ENCODE measurements around the gene AFF1. TPM values are rescaled to one million over a fixed set of nuclear protein-coding genes. Genes with fewer than 3 reads are reported as not detected.
"Not testable (repeated sequence)": the region's sequence is repeated elsewhere in the genome, so short reads cannot be mapped to it uniquely, and the experiment has no call there.

Gene AFF1
- total and polyA plus RNA-seq, 4 donors = 4.8 to 107 (median 57.3) TPM

- no peaks in the 10 kb centered on the region for H3K36me3 ChIP-seq (ENCODE audit: control insufficient read depth in 1 of 2, insufficient read depth in 2 of 2, low read length in 1 of 2)
- no peak for DNase-seq
- no peak for ATAC-seq (ENCODE audit: low FRiP score)
- no peak overlapping the region for H3K27ac ChIP-seq (ENCODE audit: low read depth in 1 of 2, low read length in 2 of 2)
- WGBS, 2 donors = 96 to 98% methylated on average over 2 of the region's 2 CpGs
- intact Hi-C loops (cut with DNase I) = no loop called here
- no peaks in the 10 kb centered on the region for H3K9me3 ChIP-seq (ENCODE audit: control insufficient read depth, low read length)
- H3K27me3 ChIP-seq (ENCODE audit: control insufficient read depth in 1 of 2, insufficient read depth in 2 of 2, low read length in 1 of 2) = no peaks in the 10 kb centered on the region
- peaks cover 0 to 2% of the 10 kb centered on the region in 2 donors for H3K4me1 ChIP-seq (ENCODE audit: control insufficient read depth in 1 of 2, insufficient read depth in 2 of 2, low read length in 2 of 2)
- no peak overlapping the region for H3K4me3 ChIP-seq (ENCODE audit: low read length in 2 of 2)
Observed at GRCh38 chr4:86994686-86995085, 59.9 kb downstream of the AFF1 start.

GRCh38 chr4:86996510-86996909 lies 61.7 kb downstream of the AFF1 start:
- intact Hi-C loops (cut with DNase I); ATAC-seq (ENCODE audit: low FRiP score): not testable (repeated sequence)

GRCh38 chr4:86999136-86999643 lies 64.4 kb downstream of the AFF1 start:
- Histone ChIP-seq H3K9me3 (ENCODE audit: control insufficient read depth, low read length) (no peaks in the 10 kb centered on the region), H3K4me1 (ENCODE audit: control insufficient read depth in 1 of 2, insufficient read depth in 2 of 2, low read length in 2 of 2) (peaks cover 0 to 2% of the 10 kb centered on the region in 2 donors), H3K36me3 (ENCODE audit: control insufficient read depth in 1 of 2, insufficient read depth in 2 of 2, low read length in 1 of 2) (no peaks in the 10 kb centered on the region), H3K27me3 (ENCODE audit: control insufficient read depth in 1 of 2, insufficient read depth in 2 of 2, low read length in 1 of 2) (no peaks in the 10 kb centered on the region), H3K27ac (ENCODE audit: low read depth in 1 of 2, low read length in 2 of 2) (no peak overlapping the region), H3K4me3 (ENCODE audit: low read length in 2 of 2) (no peak overlapping the region)
- ATAC-seq (ENCODE audit: low FRiP score) = no peak
- no peak for DNase-seq
- 38 to 59% methylated on average over 1 of the region's 1 CpG for WGBS, 2 donors
- intact Hi-C loops (cut with DNase I) = no loop called here

More at GRCh38 chr4:86996510-86996909, 61.7 kb downstream of the AFF1 start:
- H3K9me3 ChIP-seq (ENCODE audit: control insufficient read depth, low read length); H3K4me1 ChIP-seq (ENCODE audit: control insufficient read depth in 1 of 2, insufficient read depth in 2 of 2, low read length in 2 of 2); H3K27ac ChIP-seq (ENCODE audit: low read depth in 1 of 2, low read length in 2 of 2); H3K4me3 ChIP-seq (ENCODE audit: low read length in 2 of 2); DNase-seq; H3K36me3 ChIP-seq (ENCODE audit: control insufficient read depth in 1 of 2, insufficient read depth in 2 of 2, low read length in 1 of 2); H3K27me3 ChIP-seq (ENCODE audit: control insufficient read depth in 1 of 2, insufficient read depth in 2 of 2, low read length in 1 of 2): not testable (repeated sequence)
- 83 to 92% methylated on average over 3 of the region's 6 CpGs for WGBS, 2 donors

- Histone ChIP-seq H3K27ac (ENCODE audit: low read depth in 1 of 2, low read length in 2 of 2) (no peak overlapping the region), H3K36me3 (ENCODE audit: control insufficient read depth in 1 of 2, insufficient read depth in 2 of 2, low read length in 1 of 2) (no peaks in the 10 kb centered on the region), H3K9me3 (ENCODE audit: control insufficient read depth, low read length) (no peaks in the 10 kb centered on the region), H3K4me3 (ENCODE audit: low read length in 2 of 2) (no peak overlapping the region), H3K4me1 (ENCODE audit: control insufficient read depth in 1 of 2, insufficient read depth in 2 of 2, low read length in 2 of 2) (peaks cover 0 to 2% of the 10 kb centered on the region in 2 donors), H3K27me3 (ENCODE audit: control insufficient read depth in 1 of 2, insufficient read depth in 2 of 2, low read length in 1 of 2) (no peaks in the 10 kb centered on the region)
- WGBS, 2 donors = 89 to 92% methylated on average over 6 of the region's 6 CpGs
- intact Hi-C loops (cut with DNase I) = no loop called here
- DNase-seq (no peak), ATAC-seq (ENCODE audit: low FRiP score) (no peak)
Observed at GRCh38 chr4:87002682-87003043, 67.9 kb downstream of the AFF1 start.

DNA sequence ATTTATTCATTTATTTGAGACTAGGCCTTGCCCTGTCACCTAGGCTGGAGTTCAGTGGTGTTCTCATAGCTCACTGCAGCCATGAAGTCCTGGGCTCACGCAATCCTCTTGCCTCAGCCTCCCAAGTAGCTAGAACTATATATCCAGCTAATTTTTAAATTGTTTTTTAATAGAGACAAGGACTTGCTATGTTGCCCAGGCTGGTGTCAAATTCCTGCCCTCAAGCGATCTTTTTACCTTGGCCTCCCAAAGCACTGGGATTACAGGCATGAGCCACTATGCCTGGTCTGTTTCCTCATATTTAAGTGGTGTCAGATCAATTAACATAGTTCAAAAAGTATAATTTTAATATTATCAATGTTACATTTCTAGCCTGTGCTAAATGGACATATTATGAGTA lies 68.5 kb downstream of the AFF1 start:
- DNase-seq = no peak
- intact Hi-C loops (cut with DNase I) = no loop called here
- Histone ChIP-seq H3K4me1 (ENCODE audit: control insufficient read depth in 1 of 2, insufficient read depth in 2 of 2, low read length in 2 of 2) (peaks cover 0 to 2% of the 10 kb centered on the region in 2 donors), H3K27ac (ENCODE audit: low read depth in 1 of 2, low read length in 2 of 2) (no peak overlapping the region), H3K9me3 (ENCODE audit: control insufficient read depth, low read length) (no peaks in the 10 kb centered on the region), H3K27me3 (ENCODE audit: control insufficient read depth in 1 of 2, insufficient read depth in 2 of 2, low read length in 1 of 2) (no peaks in the 10 kb centered on the region), H3K4me3 (ENCODE audit: low read length in 2 of 2) (no peak overlapping the region), H3K36me3 (ENCODE audit: control insufficient read depth in 1 of 2, insufficient read depth in 2 of 2, low read length in 1 of 2) (no peaks in the 10 kb centered on the region)
- WGBS, 2 donors = 99% methylated on average over 2 of the region's 2 CpGs
- ATAC-seq (ENCODE audit: low FRiP score) = no peak

GRCh38 chr4:87005369-87005689 lies 70.5 kb downstream of the AFF1 start:
- intact Hi-C loops (cut with DNase I) = loop anchor here (5.0 kb wide), 4 partner anchors 42 to 68 kb away; partner anchors contain the start of gene AFF1 (in 2 of the 2)

DNA sequence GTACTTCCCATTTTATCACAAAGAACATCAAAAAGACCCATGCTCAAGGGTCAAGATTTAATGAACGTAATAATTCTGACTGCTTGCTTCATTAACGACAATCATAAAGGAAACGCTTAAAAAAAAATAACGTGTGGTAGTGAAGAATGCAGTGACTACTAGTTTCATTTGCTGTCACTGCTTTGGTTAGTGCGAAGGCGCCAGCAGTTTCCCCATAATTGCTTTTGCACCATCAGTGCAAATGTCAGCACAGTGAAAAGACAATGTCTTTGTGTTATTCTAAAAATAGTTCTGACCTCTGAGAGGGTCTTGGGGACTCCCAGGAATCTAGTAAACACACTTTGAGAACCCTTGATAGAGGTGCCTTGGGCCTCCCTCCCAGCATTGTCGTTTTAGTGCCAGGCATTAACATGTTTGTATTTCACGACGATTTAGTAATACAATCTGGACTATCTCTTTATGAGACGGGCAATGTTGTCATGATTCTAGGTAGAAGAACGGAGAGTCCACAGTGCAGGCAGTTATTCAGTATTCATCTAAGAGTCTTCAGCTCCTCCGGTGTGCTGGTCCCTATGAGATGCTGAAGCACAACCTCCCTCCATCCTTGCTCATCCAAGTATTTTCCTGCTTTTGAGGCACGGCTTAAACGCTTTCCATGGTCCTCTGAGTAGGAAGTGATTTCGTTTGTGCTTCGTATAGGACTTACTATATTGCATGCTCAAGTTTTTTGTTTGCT lies 71.0 kb downstream of the AFF1 start:
- intact Hi-C loops (cut with DNase I) = loop anchor here (2.0 to 5.0 kb wide), 5 partner anchors 41 to 87 kb away; partner anchors contain the start of gene AFF1 (in 2 of the 2)
- H3K27me3 ChIP-seq (ENCODE audit: control insufficient read depth in 1 of 2, insufficient read depth in 2 of 2, low read length in 1 of 2) = no peaks in the 10 kb centered on the region
- no peaks in the 10 kb centered on the region for H3K36me3 ChIP-seq (ENCODE audit: control insufficient read depth in 1 of 2, insufficient read depth in 2 of 2, low read length in 1 of 2)
- H3K27ac ChIP-seq (ENCODE audit: low read depth in 1 of 2, low read length in 2 of 2) = peak overlapping the region in 1 of 2 donors; percentile 74
- no peaks in the 10 kb centered on the region for H3K9me3 ChIP-seq (ENCODE audit: control insufficient read depth, low read length)
- ATAC-seq (ENCODE audit: low FRiP score) (peak; percentile 2), DNase-seq (no peak)
- 13 to 15% methylated on average over 16 of the region's 16 CpGs for WGBS, 2 donors
- no peaks in the 10 kb centered on the region for H3K4me1 ChIP-seq (ENCODE audit: control insufficient read depth in 1 of 2, insufficient read depth in 2 of 2, low read length in 2 of 2)
- H3K4me3 ChIP-seq (ENCODE audit: low read length in 2 of 2) = peak overlapping the region; percentile 24 to 94

More at GRCh38 chr4:87005369-87005689, 70.5 kb downstream of the AFF1 start:
- H3K27me3 ChIP-seq (ENCODE audit: control insufficient read depth in 1 of 2, insufficient read depth in 2 of 2, low read length in 1 of 2) = no peaks in the 10 kb centered on the region
- no peak for ATAC-seq (ENCODE audit: low FRiP score)
- 94 to 95% methylated on average over 1 of the region's 1 CpG for WGBS, 2 donors
- H3K9me3 ChIP-seq (ENCODE audit: control insufficient read depth, low read length) = no peaks in the 10 kb centered on the region
- no peaks in the 10 kb centered on the region for H3K36me3 ChIP-seq (ENCODE audit: control insufficient read depth in 1 of 2, insufficient read depth in 2 of 2, low read length in 1 of 2)
- H3K4me3 ChIP-seq (ENCODE audit: low read length in 2 of 2) = peak overlapping the region in 1 of 2 donors; percentile 24
- no peaks in the 10 kb centered on the region for H3K4me1 ChIP-seq (ENCODE audit: control insufficient read depth in 1 of 2, insufficient read depth in 2 of 2, low read length in 2 of 2)
- no peak overlapping the region for H3K27ac ChIP-seq (ENCODE audit: low read depth in 1 of 2, low read length in 2 of 2)
- no peak for DNase-seq

GRCh38 chr4:87006426-87006675 lies 71.5 kb downstream of the AFF1 start:
- Histone ChIP-seq H3K9me3 (ENCODE audit: control insufficient read depth, low read length) (no peaks in the 10 kb centered on the region), H3K27me3 (ENCODE audit: control insufficient read depth in 1 of 2, insufficient read depth in 2 of 2, low read length in 1 of 2) (no peaks in the 10 kb centered on the region), H3K4me1 (ENCODE audit: control insufficient read depth in 1 of 2, insufficient read depth in 2 of 2, low read length in 2 of 2) (no peaks in the 10 kb centered on the region), H3K27ac (ENCODE audit: low read depth in 1 of 2, low read length in 2 of 2) (peak overlapping the region in 1 of 2 donors; percentile 73), H3K36me3 (ENCODE audit: control insufficient read depth in 1 of 2, insufficient read depth in 2 of 2, low read length in 1 of 2) (no peaks in the 10 kb centered on the region), H3K4me3 (ENCODE audit: low read length in 2 of 2) (peak overlapping the region; percentile 24 to 94)
- ATAC-seq (ENCODE audit: low FRiP score) = no peak
- WGBS, 2 donors = 0% methylated on average over 9 of the region's 9 CpGs
- no peak for DNase-seq
- intact Hi-C loops (cut with DNase I) = loop anchor here (2.0 to 5.0 kb wide), 5 partner anchors 41 to 86 kb away; partner anchors contain the start of gene AFF1 (in 2 of the 2)
